SW 1271 (cell line): ENCODE results near the gene SOX2.
"Not testable (repeated sequence)": the region's sequence is repeated elsewhere in the genome, so short reads cannot be mapped to it uniquely, and the experiment has no call there.

Experiments
- DNase-seq, 2 experiments: peaks; one replicate each; lab custom pipeline; 2025; lab: John Stamatoyannopoulos, UW

Gene SOX2

GRCh38 chr3:181757694-181758306, 46.1 kb downstream of the SOX2 start:
- DNase-seq = no peak

GRCh38 chr3:181761906-181762305, 50.2 kb downstream of the SOX2 start:
- no peak for DNase-seq

DNA sequence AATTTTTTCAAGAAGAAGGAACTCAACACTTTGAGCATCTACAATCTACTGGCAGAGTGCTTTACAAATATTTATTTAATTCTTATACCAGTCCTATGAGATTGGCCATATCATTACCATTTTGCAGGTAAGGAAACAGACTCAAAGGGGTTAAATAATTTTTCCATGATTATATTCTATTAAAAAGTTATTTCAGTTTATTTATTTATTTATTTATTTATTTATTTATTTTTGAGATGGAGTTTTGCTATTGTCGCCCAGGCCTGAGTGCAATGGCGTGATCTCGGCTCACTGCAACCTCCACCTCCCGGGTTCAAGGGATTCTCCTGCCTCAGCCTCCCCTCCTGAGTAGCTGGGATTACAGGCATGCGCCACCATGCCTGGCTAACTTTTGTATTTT, 52.3 kb downstream of the SOX2 start:
- not testable (repeated sequence) for DNase-seq
